ENCODE results near the gene GPBP1L1. TPM values are rescaled to one million over a fixed set of nuclear protein-coding genes. Genes with fewer than 3 reads are reported as not detected.
A peak's percentile ranks its signal among the peaks of the same experiment; 100 is the strongest.

Gene GPBP1L1
- total RNA-seq, 1 donor from 2014 or later, result 122 TPM

- Mint-ChIP-seq H3K27ac (no peak overlapping the region), H3K27me3 (ENCODE audit: low read depth) (no peaks in the 10 kb centered on the region), H3K9me3 (no peaks in the 10 kb centered on the region), H3K36me3 (peaks cover 4% of the 10 kb centered on the region), H3K4me1 (peaks cover 18% of the 10 kb centered on the region), H3K4me3 (peak overlapping the region; percentile 93)
- no peak for TF ChIP-seq CTCF (IDR thresholded peaks at IDR 0.05; ENCODE audit: unreplicated experiment)
- no peak for DNase-seq (ENCODE audit: low spot score in 2 of 2, unreplicated experiment in 2 of 2)
Measured at GRCh38 chr1:45586769-45587168, 99.6 kb downstream of the GPBP1L1 start.

DNA sequence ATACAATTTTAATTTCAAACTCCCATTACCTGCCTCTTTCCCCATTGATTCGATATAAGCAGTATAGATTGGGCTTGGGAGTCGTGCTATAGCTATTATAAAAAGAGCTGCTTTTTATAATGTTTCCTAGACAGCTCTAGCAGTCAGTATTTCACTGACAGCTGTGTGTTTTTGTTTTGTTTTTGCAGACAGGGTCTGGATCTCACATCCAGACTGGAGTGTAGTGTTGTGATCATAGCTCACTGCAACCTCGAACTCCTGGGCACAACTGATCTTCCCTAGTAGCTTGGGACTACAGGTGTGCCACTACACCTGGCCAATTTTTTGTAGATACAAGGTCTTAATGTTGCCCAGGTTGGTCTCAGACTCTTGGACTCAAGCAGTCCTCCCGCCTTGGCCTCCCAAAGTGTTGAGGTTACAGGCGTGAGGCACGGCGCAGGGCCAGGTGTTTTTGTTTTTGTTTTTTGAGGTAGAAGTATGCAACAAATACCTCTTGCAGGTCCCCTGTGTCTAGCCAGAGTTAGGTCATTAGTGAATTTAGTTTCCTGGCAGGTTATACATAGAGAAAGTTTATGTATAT, 100.7 kb downstream of the GPBP1L1 start:
- Mint-ChIP-seq H3K27ac (peak overlapping the region; percentile 98), H3K4me3 (peak overlapping the region; percentile 93), H3K36me3 (no peaks in the 10 kb centered on the region), H3K27me3 (ENCODE audit: low read depth) (no peaks in the 10 kb centered on the region), H3K9me3 (no peaks in the 10 kb centered on the region), H3K4me1 (peaks cover 18% of the 10 kb centered on the region)
- DNase-seq (ENCODE audit: low spot score in 2 of 2, unreplicated experiment in 2 of 2), result no peak
- no peak for TF ChIP-seq CTCF (IDR thresholded peaks at IDR 0.05; ENCODE audit: unreplicated experiment)

DNA sequence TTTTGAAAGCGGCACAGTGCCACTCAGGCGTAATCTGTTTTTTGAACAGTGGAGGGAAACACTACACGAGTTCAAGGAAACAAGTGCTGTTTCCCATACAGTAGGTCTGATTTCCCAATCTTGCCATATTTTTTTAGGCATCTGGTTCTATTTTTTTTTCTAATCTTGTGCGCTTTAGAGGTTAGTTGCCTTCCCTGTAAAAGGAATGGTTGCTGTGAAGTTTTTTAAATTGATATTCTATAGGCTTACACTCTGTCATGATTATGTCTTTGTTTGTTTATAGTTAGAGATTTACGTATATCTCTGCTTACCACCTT, 101.3 kb downstream of the GPBP1L1 start:
- H3K9me3 Mint-ChIP-seq, result no peaks in the 10 kb centered on the region
- no peaks in the 10 kb centered on the region for H3K27me3 Mint-ChIP-seq (ENCODE audit: low read depth)
- DNase-seq (ENCODE audit: low spot score in 2 of 2, unreplicated experiment in 2 of 2), result no peak
- H3K36me3 Mint-ChIP-seq, result no peaks in the 10 kb centered on the region
- TF ChIP-seq CTCF (IDR thresholded peaks at IDR 0.05; ENCODE audit: unreplicated experiment), result no peak
- H3K27ac Mint-ChIP-seq, result peak overlapping the region; percentile 98
- peak overlapping the region; percentile 93 for H3K4me3 Mint-ChIP-seq
- H3K4me1 Mint-ChIP-seq, result peaks cover 18% of the 10 kb centered on the region

DNA sequence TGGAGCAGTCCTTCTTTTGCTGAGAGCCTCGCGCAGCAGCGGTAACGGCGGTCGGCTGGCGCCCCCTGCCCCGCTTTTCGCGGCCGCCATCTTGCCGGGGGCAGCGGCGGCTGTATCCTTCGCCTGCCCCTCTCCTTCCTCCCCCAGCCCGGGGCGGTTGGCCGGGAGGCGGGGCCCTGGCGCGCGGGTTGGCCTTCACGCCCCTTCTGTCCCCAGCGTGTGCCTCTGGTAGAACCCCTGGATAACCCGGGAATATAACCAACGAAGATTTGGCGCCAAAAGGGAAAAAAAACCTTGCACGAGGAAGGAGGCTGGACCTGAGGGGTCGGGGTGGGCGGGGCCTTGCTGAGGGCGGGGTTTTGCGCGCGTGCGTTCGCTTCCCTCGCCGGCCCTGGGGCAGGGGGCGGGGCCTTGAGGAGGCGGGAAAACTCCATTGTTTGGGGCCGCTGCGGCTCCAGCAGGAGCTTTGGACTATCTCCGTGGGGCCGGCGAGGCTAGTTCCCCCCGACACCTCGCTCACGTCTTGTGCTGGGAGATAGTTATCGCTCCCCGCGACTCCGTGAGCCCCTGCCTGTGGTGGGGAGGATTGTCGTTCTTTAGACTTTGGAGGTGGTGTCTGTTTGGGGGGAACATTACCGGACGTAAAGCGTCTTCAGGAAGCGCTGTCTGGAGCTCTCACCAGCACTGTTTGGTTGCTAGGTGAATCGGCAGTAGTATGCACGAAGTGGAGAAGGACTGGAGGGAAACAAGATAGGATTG, 101.8 kb downstream of the GPBP1L1 start:
- no peak for TF ChIP-seq CTCF (IDR thresholded peaks at IDR 0.05; ENCODE audit: unreplicated experiment)
- peaks cover 18% of the 10 kb centered on the region for H3K4me1 Mint-ChIP-seq
- peak; percentile 89 to 95 for DNase-seq (ENCODE audit: low spot score in 2 of 2, unreplicated experiment in 2 of 2)
- no peaks in the 10 kb centered on the region for H3K36me3 Mint-ChIP-seq
- H3K27me3 Mint-ChIP-seq (ENCODE audit: low read depth), result no peaks in the 10 kb centered on the region
- no peaks in the 10 kb centered on the region for H3K9me3 Mint-ChIP-seq
- H3K27ac Mint-ChIP-seq, result peak overlapping the region; percentile 98
- H3K4me3 Mint-ChIP-seq, result peak overlapping the region; percentile 93

DNA sequence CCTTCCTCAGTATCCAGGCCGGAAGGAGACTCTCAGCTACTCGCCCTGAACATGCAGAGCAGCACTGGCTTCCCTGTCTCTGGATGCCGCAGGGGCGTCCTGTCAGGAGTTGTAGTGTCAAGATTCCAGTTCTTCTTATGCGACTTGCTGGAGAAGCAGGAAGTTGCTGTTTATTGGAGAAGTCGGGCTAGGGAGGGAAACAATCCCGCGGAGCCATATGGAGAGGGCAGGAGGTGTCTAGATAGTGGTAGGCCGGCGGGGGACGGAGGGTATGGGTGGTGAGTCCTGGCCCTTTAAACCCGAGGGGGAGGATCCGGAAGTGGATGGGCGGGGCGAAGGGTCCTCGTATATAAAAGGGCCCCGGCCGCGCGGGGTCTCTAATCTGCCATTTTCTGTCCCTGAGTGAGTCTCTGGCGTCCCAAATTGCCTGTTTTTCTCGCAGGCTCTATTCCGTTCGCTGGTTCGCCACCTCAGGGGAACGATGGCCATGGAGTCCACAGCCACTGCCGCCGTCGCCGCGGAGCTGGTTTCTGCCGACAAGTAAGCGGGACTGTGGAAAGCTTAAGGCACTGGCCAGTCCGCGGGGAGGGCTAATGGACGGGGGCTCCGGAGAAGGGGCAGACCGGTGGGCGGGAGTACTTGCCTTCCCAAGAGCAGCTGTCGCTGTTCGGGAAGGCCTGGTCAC, 102.5 kb downstream of the GPBP1L1 start, which contains the start of gene NASP:
Gene NASP (plus strand): TSS at position 376 of the 685 bp plus-strand sequence. CDS start 106 bp downstream, at position 482.
- no peaks in the 10 kb centered on the region for H3K36me3 Mint-ChIP-seq
- H3K27ac Mint-ChIP-seq, result peak within 1 kb of the TSS; percentile 98
- H3K4me3 Mint-ChIP-seq, result peak within 1 kb of the TSS; percentile 93
- no peaks in the 10 kb centered on the region for H3K9me3 Mint-ChIP-seq
- TF ChIP-seq CTCF (IDR thresholded peaks at IDR 0.05; ENCODE audit: unreplicated experiment), result no peak
- H3K27me3 Mint-ChIP-seq (ENCODE audit: low read depth), result no peaks in the 10 kb centered on the region
- peaks cover 18% of the 10 kb centered on the region for H3K4me1 Mint-ChIP-seq
- peak; percentile 79 to 95 for DNase-seq (ENCODE audit: low spot score in 2 of 2, unreplicated experiment in 2 of 2)
